HEK293T (cell line): ENCODE data around the gene SPSB2.

Experiments used
- CTCF ChIA-PET: fragments of 350-600 bp; formaldehyde crosslinking; extraction: SDS; loops from one replicate; lab custom pipeline; 2021; ENCODE audit warnings: antibody characterized with exemption, inconsistent platforms; lab: Yijun Ruan, JAX
- POLR2A ChIA-PET: fragments of 350-600 bp; formaldehyde crosslinking; extraction: SDS; loops from one replicate; lab custom pipeline; 2020; ENCODE audit warnings: antibody characterized with exemption, inconsistent platforms; lab: Yijun Ruan, JAX
- DNase-seq: peaks from one replicate; pipeline ENCODE4 v3.0.0; 2012; ENCODE audit warnings: mixed read lengths; ENCODE audit errors: extremely low spot score
- ARNT ChIP-seq: fragments of 450-650 bp; IDR thresholded peaks from 2 replicates; pipeline ENCODE4 v1.6.1; 2017; ENCODE audit warnings: mild to moderate bottlenecking
- BHLHE40 ChIP-seq: fragments of 450-650 bp; IDR thresholded peaks from 2 replicates; pipeline ENCODE4 v1.6.1; 2016; ENCODE audit warnings: mild to moderate bottlenecking, moderate library complexity, borderline replicate concordance
- CTBP1 ChIP-seq: fragments of 450-650 bp; IDR thresholded peaks from 2 replicates; pipeline ENCODE4 v1.6.1; 2016; ENCODE audit warnings: borderline replicate concordance
- ELF4 ChIP-seq: fragments of 450-650 bp; IDR thresholded peaks from 2 replicates; pipeline ENCODE4 v1.6.1; 2017; ENCODE audit warnings: antibody characterized with exemption
- FOXA1 ChIP-seq: fragments of 450-650 bp; IDR thresholded peaks from 2 replicates; pipeline ENCODE4 v1.6.1; 2016; ENCODE audit warnings: mild to moderate bottlenecking
- FOXK2 ChIP-seq: fragments of 450-650 bp; IDR thresholded peaks from 2 replicates; pipeline ENCODE4 v1.6.1; 2016; ENCODE audit warnings: mild to moderate bottlenecking
- FOXM1 ChIP-seq: fragments of 450-650 bp; IDR thresholded peaks from 2 replicates; pipeline ENCODE4 v1.6.1; 2017; ENCODE audit warnings: mild to moderate bottlenecking, borderline replicate concordance
- HDGF ChIP-seq: fragments of 450-650 bp; IDR thresholded peaks from 2 replicates; pipeline ENCODE4 v1.6.1; 2017; ENCODE audit warnings: antibody characterized with exemption, borderline replicate concordance
- L3MBTL2 ChIP-seq: fragments of 450-650 bp; conservative IDR thresholded peaks from 2 replicates; pipeline ENCODE4 v1.6.1; 2016; ENCODE audit warnings: mild to moderate bottlenecking
- LEF1 ChIP-seq: fragments of 450-650 bp; IDR thresholded peaks from 2 replicates; pipeline ENCODE4 v1.6.1; 2017; ENCODE audit warnings: mild to moderate bottlenecking, borderline replicate concordance
- NFRKB ChIP-seq: fragments of 450-650 bp; IDR thresholded peaks from 2 replicates; pipeline ENCODE4 v1.6.1; 2016; ENCODE audit warnings: mild to moderate bottlenecking, moderate library complexity
- PKNOX1 ChIP-seq: fragments of 450-650 bp; IDR thresholded peaks from 2 replicates; pipeline ENCODE4 v1.6.1; 2016
- SP1 ChIP-seq: fragments of 450-650 bp; IDR thresholded peaks from 2 replicates; pipeline ENCODE4 v1.6.1; 2017
- SUZ12 ChIP-seq: fragments of 450-650 bp; IDR thresholded peaks from 2 replicates; pipeline ENCODE4 v1.6.1; 2016; ENCODE audit warnings: mild to moderate bottlenecking
- TARDBP ChIP-seq: fragments of 450-650 bp; IDR thresholded peaks from 2 replicates; pipeline ENCODE4 v1.6.1; 2016
- ZNF384 ChIP-seq: fragments of 450-650 bp; IDR thresholded peaks from 2 replicates; pipeline ENCODE4 v1.6.1; 2016

The SPSB2 gene

GRCh38 chr12:6873094-6874014 lies at the start of gene SPSB2:
SPSB2 (minus strand) TSS chr12:6873303; CDS start chr12:6872901, 402 bp downstream.
- ChIA-PET CTCF (interaction anchor here (0.5 to 2.8 kb wide), 26 partner anchors 8 to 1204 kb away, joined by 3 to 28 read pairs (median 4); partner anchors contain the start of genes CDCA3, COPS7A, MLF2 and USP5), POLR2A (interaction anchor here (0.7 to 12.4 kb wide), 24 partner anchors 9 to 240 kb away, joined by 3 to 214 read pairs (median 8); partner anchors contain the start of genes C12orf57, CDCA3, COPS7A and ENO2)
- no peak for TF ChIP-seq ZNF384
- TF ChIP-seq SP1, result no peak
- no peak for TF ChIP-seq FOXK2
- TF ChIP-seq CTBP1, result no peak
- TF ChIP-seq NFRKB, result peak; percentile 60; the same call in 1 of the 2 replicates
- no peak; the same call in 1 of the 2 replicates for TF ChIP-seq FOXM1
- peak; percentile 96 for DNase-seq

GRCh38 chr12:6921996-6922946 lies 49.2 kb upstream of the SPSB2 start:
- TF ChIP-seq ZNF384, result no peak
- TF ChIP-seq ELF4, result no peak
- no peak for TF ChIP-seq HDGF
- TF ChIP-seq FOXK2, result no peak
- TF ChIP-seq CTBP1, result no peak
- TF ChIP-seq TARDBP, result no peak
- TF ChIP-seq ARNT, result no peak
- no peak for TF ChIP-seq SP1
- no peak for TF ChIP-seq L3MBTL2
- TF ChIP-seq FOXA1, result no peak
- TF ChIP-seq PKNOX1, result no peak
- POLR2A ChIA-PET, result interaction anchor here (0.7 to 6.0 kb wide), 7 partner anchors 11 to 53 kb away, joined by 3 to 95 read pairs (median 4); partner anchors contain the start of genes C12orf57 and RNU7-1
- CTCF ChIA-PET, result interaction anchor here (1.6 kb wide), 1 partner anchor 53 kb away, joined by 5 read pairs; no protein-coding TSS in a partner anchor
- no peak for DNase-seq

GRCh38 chr12:6921539-6921938 lies 48.4 kb upstream of the SPSB2 start:
- DNase-seq, result no peak
- ChIA-PET CTCF (interaction anchor here (1.6 kb wide), 1 partner anchor 52 kb away, joined by 5 read pairs; no protein-coding TSS in a partner anchor), POLR2A (interaction anchor here (0.7 to 6.0 kb wide), 6 partner anchors 10 to 52 kb away, joined by 3 to 95 read pairs (median 4); partner anchors contain the start of genes C12orf57 and RNU7-1)
- TF ChIP-seq CTBP1, result no peak
- TF ChIP-seq ZNF384, result no peak
- TF ChIP-seq HDGF, result no peak
- TF ChIP-seq LEF1, result no peak
- no peak for TF ChIP-seq FOXK2
- TF ChIP-seq TARDBP, result no peak
- TF ChIP-seq FOXA1, result no peak
- no peak for TF ChIP-seq L3MBTL2
- TF ChIP-seq PKNOX1, result no peak
- TF ChIP-seq SUZ12, result no peak
- TF ChIP-seq NFRKB, result no peak
- TF ChIP-seq SP1, result no peak
- TF ChIP-seq FOXM1, result no peak
- no peak for TF ChIP-seq ARNT
- TF ChIP-seq BHLHE40, result no peak
- TF ChIP-seq ELF4, result no peak

GRCh38 chr12:6919588-6919987 lies 46.5 kb upstream of the SPSB2 start:
- TF ChIP-seq ELF4, result no peak
- no peak for TF ChIP-seq FOXA1
- TF ChIP-seq NFRKB, result no peak
- TF ChIP-seq L3MBTL2, result no peak
- TF ChIP-seq FOXM1, result no peak
- TF ChIP-seq TARDBP, result no peak
- TF ChIP-seq CTBP1, result no peak
- TF ChIP-seq ARNT, result no peak
- TF ChIP-seq LEF1, result no peak
- TF ChIP-seq BHLHE40, result no peak
- CTCF ChIA-PET, result interaction anchor here (0.7 to 1.0 kb wide), 3 partner anchors 9 to 50 kb away, joined by 3 read pairs; no protein-coding TSS in a partner anchor
- POLR2A ChIA-PET, result interaction anchor here (1.1 kb wide), 1 partner anchor 10 kb away, joined by 3 read pairs; no protein-coding TSS in a partner anchor
- no peak for DNase-seq

- CTCF ChIA-PET, result interaction anchor here (1.3 kb wide), 1 partner anchor 8 kb away, joined by 3 read pairs; no protein-coding TSS in a partner anchor
- DNase-seq, result no peak
- no peak for TF ChIP-seq FOXK2
- no peak for TF ChIP-seq CTBP1
- TF ChIP-seq HDGF, result no peak
- no peak for TF ChIP-seq L3MBTL2
- no peak for TF ChIP-seq TARDBP
- TF ChIP-seq ELF4, result no peak
- no peak for TF ChIP-seq PKNOX1
- TF ChIP-seq SP1, result no peak
- TF ChIP-seq NFRKB, result no peak
- TF ChIP-seq FOXA1, result no peak
- TF ChIP-seq LEF1, result no peak
- no peak for TF ChIP-seq FOXM1
- no peak for TF ChIP-seq ZNF384
- TF ChIP-seq BHLHE40, result no peak
- TF ChIP-seq SUZ12, result no peak
- no peak for TF ChIP-seq ARNT
- POLR2A ChIA-PET, result interaction anchor here (1.3 to 4.1 kb wide), 4 partner anchors 9 to 48 kb away, joined by 3 to 33 read pairs (median 6); partner anchors contain the start of genes ATN1, C12orf57 and RNU7-1
These were observed 44.6 kb upstream of the SPSB2 start for GRCh38 chr12:6917491-6918231.
